Natural killer cell (primary cell): ENCODE data around the gene H19. TPM values are rescaled to one million over a fixed set of nuclear protein-coding genes. Genes with fewer than 3 reads are reported as not detected.

Experiments used
- ATAC-seq, 3 donors: fragments of 150-1000 bp in 2 of 3; fragments of 200-7000 bp in 1 of 3; cut with Tn5 transposase; 1 replicate in 1 of 3; 2 replicates in 2 of 3; pipeline ENCODE4 v1.10.0; 2021; ENCODE audit warnings: mild to moderate bottlenecking in 2 of 3, moderate library complexity in 2 of 3
- DNase-seq, 2 donors: peaks; one replicate each; pipeline versions ENCODE4 v3.0.0 to v3.0.0-alpha.2; 2013 to 2021; ENCODE audit warnings: mixed read lengths in 1 of 2
- H3K27ac ChIP-seq: one replicate; pipeline ENCODE4 v1.5.1; 2013; ENCODE audit warnings: mild to moderate bottlenecking, low read length
- H3K27me3 ChIP-seq: one replicate; pipeline ENCODE4 v1.6.1; 2013; ENCODE audit warnings: low read length; ENCODE audit not compliant: control insufficient read depth, insufficient read depth
- H3K36me3 ChIP-seq: one replicate; pipeline ENCODE4 v1.6.1; 2013; ENCODE audit warnings: low read length; ENCODE audit not compliant: control insufficient read depth, insufficient read depth
- H3K4me1 ChIP-seq: one replicate; pipeline ENCODE4 v1.6.1; 2013; ENCODE audit warnings: low read length; ENCODE audit not compliant: control insufficient read depth, insufficient read depth
- H3K4me3 ChIP-seq: one replicate; pipeline ENCODE4 v1.5.1; 2013; ENCODE audit warnings: low read length
- H3K9me3 ChIP-seq: one replicate; pipeline ENCODE4 v1.6.1; 2013; ENCODE audit warnings: low read length; ENCODE audit not compliant: control insufficient read depth, insufficient read depth
- H3K27ac Mint-ChIP-seq, 2 donors: one replicate each; pipeline ENCODE4 v1.8.0; 2022; ENCODE audit warnings: mild to moderate bottlenecking in 2 of 2, mixed read lengths in 2 of 2, moderate library complexity in 1 of 2
- H3K27me3 Mint-ChIP-seq, 2 donors: one replicate each; pipeline ENCODE4 v1.8.0; 2022; ENCODE audit warnings: low read depth in 2 of 2, mixed read lengths in 2 of 2
- H3K36me3 Mint-ChIP-seq: one replicate; pipeline ENCODE4 v1.8.0; 2022; ENCODE audit warnings: mixed read lengths
- H3K4me1 Mint-ChIP-seq, 2 donors: one replicate each; pipeline ENCODE4 v1.8.0; 2022; ENCODE audit warnings: mixed read lengths in 2 of 2
- H3K4me3 Mint-ChIP-seq: one replicate; pipeline ENCODE4 v1.8.0; 2022; ENCODE audit warnings: mild to moderate bottlenecking, moderate library complexity, mixed read lengths
- H3K9me3 Mint-ChIP-seq, 2 donors: one replicate each; pipeline ENCODE4 v1.8.0; 2022; ENCODE audit warnings: mixed read lengths in 2 of 2
- CTCF ChIP-seq: fragments of 200-600 bp; IDR thresholded peaks from one replicate; pipeline ENCODE4 v1.8.0; 2022; ENCODE audit warnings: antibody characterized with exemption
- WGBS: methylation state at CpG from one replicate; pipeline ENCODE4 v1.1.7; 2013; ENCODE audit warnings: missing lambda C conversion rate; ENCODE audit not compliant: insufficient coverage; 5-methylcytosine and 5-hydroxymethylcytosine counted together
- intact Hi-C: fragments of 100-400 bp; cut with micrococcal nuclease; formaldehyde crosslinking; loops from one replicate; pipeline ENCODE4 v1.14.2; 2022
- total RNA-seq, 4 donors: library from RNA; stranded (reverse); fragments of 120-200 nt in 1 of 4; gene quantifications; one replicate each; pipeline versions ENCODE4 v1.2.3 to v1.2.4, GENCODE V29; 2013 to 2022

H19 gene
- total RNA-seq, 3 donors from 2014 or later (not counting 1 experiment from before 2014, with no cell fraction given), result not detected

DNA sequence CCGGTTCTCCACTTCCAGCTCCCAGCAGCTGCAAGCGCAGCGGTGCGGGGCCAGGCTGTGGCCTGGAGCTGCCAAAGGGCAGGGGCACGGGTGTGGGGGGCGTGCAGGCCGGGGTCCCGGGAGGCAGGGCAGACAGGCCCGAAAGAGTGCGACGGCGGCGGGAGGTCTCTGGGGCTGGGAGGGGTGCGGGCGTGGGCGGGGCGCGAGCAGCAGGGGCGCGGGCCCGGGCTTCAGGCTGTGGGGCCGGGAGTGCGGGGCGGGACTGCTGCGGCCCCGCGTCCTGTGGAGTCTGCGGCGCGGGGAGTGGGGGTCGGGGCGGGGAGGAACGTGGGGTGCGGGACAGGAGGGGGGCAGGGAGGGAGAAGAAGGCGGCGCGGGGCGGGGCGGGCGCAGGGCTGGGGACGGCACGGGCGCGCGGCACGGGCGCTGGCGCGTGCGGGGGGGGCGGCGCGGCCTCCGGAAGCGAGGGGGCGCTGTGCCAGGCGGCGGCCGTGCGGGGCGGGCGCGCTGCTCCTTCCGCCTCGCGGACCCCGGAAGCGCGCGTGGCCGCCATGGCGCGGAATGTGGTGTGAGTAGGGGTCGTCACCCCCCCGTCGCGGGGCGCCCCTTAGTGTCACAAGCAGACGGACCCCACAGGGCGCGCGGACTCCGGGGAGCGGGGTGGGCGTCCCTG, 50.7 kb downstream of the H19 start, which contains the start of gene MRPL23:
TSS of gene MRPL23 (plus strand) at position 521 of the 673 bp plus-strand sequence. CDS start at position 552, 31 bp downstream.
- Histone ChIP-seq H3K9me3 (no peaks in the 10 kb centered on the region), H3K4me1 (no peaks in the 10 kb centered on the region), H3K27me3 (no peaks in the 10 kb centered on the region), H3K4me3 (no peak within 1 kb of the TSS), H3K36me3 (no peaks in the 10 kb centered on the region), H3K27ac (no peak within 1 kb of the TSS)
- Mint-ChIP-seq H3K27ac (no peak within 1 kb of the TSS), H3K4me1 (no peaks in the 10 kb centered on the region), H3K27me3 (no peaks in the 10 kb centered on the region), H3K9me3 (no peaks in the 10 kb centered on the region), H3K4me3 (no peak within 1 kb of the TSS), H3K36me3 (no peaks in the 10 kb centered on the region)
- intact Hi-C loops, result no loop called here
- ATAC-seq (peak; percentile 88 to 95 (median 93)), DNase-seq (no peak)
- TF ChIP-seq CTCF, result no peak
- no CpG with 5 or more reads among the region's 85 CpGs for WGBS

Other genes starting within 250 kb of the H19 start
- gene IFITM10, start 247.2 kb downstream of the H19 start, total RNA-seq, result 1 to 10 TPM; 5.5 to 8.1 (median 6.5) TPM
- 100 to 1,000 TPM; 388 to 446 (median 415) TPM for gene CTSD, start 233.9 kb downstream of the H19 start, total RNA-seq
- gene SYT8, start 162.9 kb downstream of the H19 start, total RNA-seq, result not detected
- 1 to 10 TPM; 1.2 to 5.4 (median 3.6) TPM for gene TNNI2, start 158.9 kb downstream of the H19 start, total RNA-seq
- 100 to 1,000 TPM; 487 to 595 (median 536) TPM for gene LSP1, start 144.8 kb downstream of the H19 start, total RNA-seq
- under 1 TPM in 2 of 3 donors, not detected in 1; 0.14 to 0.32 TPM for gene PRR33, start 105.9 kb downstream of the H19 start, total RNA-seq
- gene TNNT3, start 78.1 kb downstream of the H19 start, total RNA-seq, result 10 to 100 TPM; 15.8 to 27.9 (median 26.2) TPM
- gene MRPL23, start 50.5 kb downstream of the H19 start, total RNA-seq, result 10 to 100 TPM; 31.2 to 35.4 (median 32.8) TPM
- not detected for gene IGF2, start 141.5 kb upstream of the H19 start, total RNA-seq
- not detected for gene INS, start 163.4 kb upstream of the H19 start, total RNA-seq
- not detected for gene TH, start 174.0 kb upstream of the H19 start, total RNA-seq